Measurements from ENCODE around the gene CLEC2A.

Gene CLEC2A

GRCh38 chr12:9870286-9870866, 61.8 kb downstream of the CLEC2A start:
- Histone ChIP-seq H3K36me3 (no peaks in the 10 kb centered on the region), H3K4me3 (ENCODE audit: low read depth, low read length) (no peak overlapping the region), H3K9me3 (no peaks in the 10 kb centered on the region), H3K4me1 (no peaks in the 10 kb centered on the region), H3K27me3 (peaks cover 5% of the 10 kb centered on the region)
- no peak for TF ChIP-seq CTCF (IDR thresholded peaks at IDR 0.05; ENCODE audit: low read depth, low read length)
- DNase-seq: no peak

GRCh38 chr12:9869307-9870161, 62.6 kb downstream of the CLEC2A start, which contains the start of gene CLEC2B:
TSS of gene CLEC2B (minus strand) at chr12:9869354.
- Histone ChIP-seq H3K4me3 (ENCODE audit: low read depth, low read length) (no peak within 1 kb of the TSS), H3K4me1 (no peaks in the 10 kb centered on the region), H3K27me3 (peaks cover 5% of the 10 kb centered on the region), H3K9me3 (no peaks in the 10 kb centered on the region), H3K36me3 (no peaks in the 10 kb centered on the region)
- DNase-seq: no peak
- no peak for TF ChIP-seq CTCF (IDR thresholded peaks at IDR 0.05; ENCODE audit: low read depth, low read length)

DNA sequence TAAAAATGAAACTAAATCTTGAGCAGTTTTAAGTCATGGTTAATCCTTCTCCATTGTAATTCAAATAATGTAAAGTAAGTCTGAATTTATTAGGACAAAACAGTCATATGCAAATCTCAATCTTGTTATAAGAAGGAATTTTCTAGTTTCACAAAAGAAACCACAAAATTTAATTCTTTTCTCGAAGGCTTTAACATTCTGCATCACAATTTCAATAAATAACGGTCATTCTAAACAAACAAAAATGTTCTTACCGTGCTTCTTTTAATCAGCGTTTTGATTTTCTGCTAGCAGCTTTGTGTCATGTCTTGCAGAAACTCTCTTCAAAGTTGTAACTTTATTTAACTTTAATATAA, 63.2 kb downstream of the CLEC2A start:
- Histone ChIP-seq H3K36me3 (no peaks in the 10 kb centered on the region), H3K4me3 (ENCODE audit: low read depth, low read length) (no peak overlapping the region), H3K9me3 (no peaks in the 10 kb centered on the region), H3K27me3 (peaks cover 5% of the 10 kb centered on the region), H3K4me1 (no peaks in the 10 kb centered on the region)
- no peak for DNase-seq
- TF ChIP-seq CTCF (IDR thresholded peaks at IDR 0.05; ENCODE audit: low read depth, low read length): no peak

- Histone ChIP-seq H3K36me3 (no peaks in the 10 kb centered on the region), H3K4me3 (ENCODE audit: low read depth, low read length) (no peak overlapping the region), H3K4me1 (no peaks in the 10 kb centered on the region), H3K9me3 (no peaks in the 10 kb centered on the region), H3K27me3 (peaks cover 5% of the 10 kb centered on the region)
- no peak for DNase-seq
- no peak for TF ChIP-seq CTCF (IDR thresholded peaks at IDR 0.05; ENCODE audit: low read depth, low read length)
These were observed 63.8 kb downstream of the CLEC2A start for GRCh38 chr12:9868311-9868801.

GRCh38 chr12:9867531-9867930, 64.6 kb downstream of the CLEC2A start:
- DNase-seq: no peak
- Histone ChIP-seq H3K4me1 (no peaks in the 10 kb centered on the region), H3K27me3 (peaks cover 5% of the 10 kb centered on the region), H3K4me3 (ENCODE audit: low read depth, low read length) (no peak overlapping the region), H3K36me3 (no peaks in the 10 kb centered on the region), H3K9me3 (no peaks in the 10 kb centered on the region)
- TF ChIP-seq CTCF (IDR thresholded peaks at IDR 0.05; ENCODE audit: low read depth, low read length): no peak

DNA sequence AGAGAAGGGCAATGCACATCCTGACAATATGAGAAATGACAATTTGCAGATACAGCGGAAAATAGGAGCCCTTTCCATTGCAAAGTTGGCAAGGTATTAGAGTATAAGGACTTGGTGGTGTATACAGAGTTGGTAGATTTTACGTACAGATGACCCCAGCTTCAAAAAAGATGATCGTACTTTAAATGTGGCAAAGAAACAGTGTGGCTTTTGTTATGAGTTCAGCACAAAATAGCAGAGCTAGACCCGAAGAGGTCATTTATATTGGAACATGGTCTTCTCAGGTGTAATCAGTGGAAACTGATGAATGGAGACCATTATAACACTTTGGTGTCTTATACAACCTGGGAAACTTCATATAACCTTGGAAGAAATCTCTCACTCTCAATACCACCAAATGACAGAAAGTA, 65.3 kb downstream of the CLEC2A start:
- H3K4me3 ChIP-seq (ENCODE audit: low read depth, low read length): no peak overlapping the region
- H3K9me3 ChIP-seq: no peaks in the 10 kb centered on the region
- no peaks in the 10 kb centered on the region for H3K4me1 ChIP-seq

More for the DNA sequence above, 65.3 kb downstream of the CLEC2A start:
- Histone ChIP-seq H3K36me3 (no peaks in the 10 kb centered on the region), H3K27me3 (peaks cover 5% of the 10 kb centered on the region)
- no peak for TF ChIP-seq CTCF (IDR thresholded peaks at IDR 0.05; ENCODE audit: low read depth, low read length)
- DNase-seq: no peak

Data from BE2C (cell line).